OCI-LY3 (cell line): Measurements from ENCODE around the gene EWSR1.

Experiments used
- CTCF ChIP-seq: fragments of 200-600, 300-600 bp; sonication (generic); IDR thresholded peaks from 2 replicates; pipeline ENCODE4 v1.5.1; 2014; ENCODE audit warnings: antibody characterized with exemption, low read length, low read depth
- EZH2phosphoT487 ChIP-seq: fragments of 200-600 bp; shearing (Covaris generic); IDR thresholded peaks from 2 replicates; pipeline ENCODE4 v1.6.1; 2018; ENCODE audit warnings: antibody characterized with exemption, mixed run types, low read depth

- no peak for TF ChIP-seq CTCF
- no peak for TF ChIP-seq EZH2phosphoT487
Observed at GRCh38 chr22:29251265-29251664, 16.8 kb upstream of the EWSR1 start.
